H1 (cell line): Measurements from ENCODE around the gene NOLC1. TPM values are rescaled to one million over a fixed set of nuclear protein-coding genes. Genes with fewer than 3 reads are reported as not detected.

Source experiments
- CTCF ChIA-PET: fragments of 300-600 bp; sonication (Branson Sonifier 250); formaldehyde crosslinking; loops from one replicate; lab custom pipeline; 2021; ENCODE audit not compliant: partially characterized antibody; lab: Charles Lee
- POLR2A ChIA-PET: fragments of 300-600 bp; sonication (Branson Sonifier 250); formaldehyde crosslinking; loops from one replicate; lab custom pipeline; 2021; ENCODE audit warnings: inconsistent platforms; ENCODE audit not compliant: partially characterized antibody; lab: Charles Lee
- DNase-seq, 2 experiments: peaks; one replicate each; pipeline versions ENCODE4 v3.0.0 to v3.0.0-alpha.2; 2010 to 2022; ENCODE audit warnings: low spot score in 2 of 2, low read depth in 1 of 2, mixed read lengths in 1 of 2
- FAIRE-seq: peaks from 2 replicates; lab custom pipeline; 2011; peaks lifted over from hg19 to GRCh38; lab: Jason Lieb, UNC
- H2AFZ ChIP-seq: 2 replicates; pipeline ENCODE4 v1.8.1; 2012; ENCODE audit warnings: low read length, inconsistent platforms
- H2AK5ac ChIP-seq: 2 replicates; pipeline ENCODE4 v1.6.1; 2013; ENCODE audit warnings: low read depth, low read length
- H2BK120ac ChIP-seq: replicated peaks from 2 replicates; pipeline ENCODE3; 2013; ENCODE audit warnings: low read depth, low read length, inconsistent platforms
- H2BK12ac ChIP-seq: 2 replicates; pipeline ENCODE4 v1.6.1; 2013; ENCODE audit warnings: low read depth, low read length
- H2BK15ac ChIP-seq: 2 replicates; pipeline ENCODE4 v1.6.1; 2013; ENCODE audit warnings: low read length
- H2BK20ac ChIP-seq: 2 replicates; pipeline ENCODE4 v1.6.1; 2013; ENCODE audit warnings: low read length
- H2BK5ac ChIP-seq: 2 replicates; pipeline ENCODE4 v1.6.1; 2013; ENCODE audit warnings: low read depth, low read length
- H3K14ac ChIP-seq: 2 replicates; pipeline ENCODE4 v1.6.1; 2013; ENCODE audit warnings: inconsistent platforms; ENCODE audit not compliant: insufficient read length
- H3K18ac ChIP-seq: 2 replicates; pipeline ENCODE4 v1.6.1; 2013; ENCODE audit warnings: low read length; ENCODE audit errors: extremely low read depth
- H3K23ac ChIP-seq: 2 replicates; pipeline ENCODE4 v1.6.1; 2013; ENCODE audit warnings: inconsistent platforms; ENCODE audit not compliant: insufficient read length
- H3K23me2 ChIP-seq: 2 replicates; pipeline ENCODE4 v1.6.1; 2013; ENCODE audit warnings: low read depth, low read length
- H3K27ac ChIP-seq: 2 replicates; pipeline ENCODE4 v1.6.1; 2011; ENCODE audit warnings: low read depth, low read length, inconsistent platforms
- H3K27me3 ChIP-seq, 4 experiments: replicated peaks in 1 of 4; 1 replicate in 1 of 4; 2 replicates in 3 of 4; pipeline versions ENCODE4 v1.6.1 to v1.8.1; 2011 to 2013; ENCODE audit warnings: low read length in 3 of 4, mild to moderate bottlenecking in 3 of 4, inconsistent platforms in 2 of 4, mixed read lengths in 2 of 4, moderate library complexity in 1 of 4; ENCODE audit not compliant: control insufficient read depth in 3 of 4, insufficient read depth in 3 of 4; ENCODE audit errors: extremely low read depth in 1 of 4
- H3K36me3 ChIP-seq, 4 experiments: 2 replicates each; pipeline versions ENCODE4 v1.6.1 to v1.8.1; 2011 to 2013; ENCODE audit warnings: mild to moderate bottlenecking in 4 of 4, low read length in 3 of 4, moderate library complexity in 2 of 4, control low read depth in 1 of 4, inconsistent platforms in 1 of 4; ENCODE audit not compliant: insufficient read depth in 4 of 4, control insufficient read depth in 2 of 4
- H3K4ac ChIP-seq: replicated peaks from 2 replicates; pipeline ENCODE3; 2013; ENCODE audit warnings: low read length, low read depth, mixed read lengths, inconsistent platforms; ENCODE audit not compliant: insufficient read length
- H3K4me1 ChIP-seq, 4 experiments: replicated peaks in 1 of 4; 1 replicate in 1 of 4; 2 replicates in 3 of 4; pipeline versions ENCODE4 v1.6.1 to v1.8.1; 2011 to 2013; ENCODE audit warnings: low read length in 3 of 4, inconsistent platforms in 2 of 4, mixed read lengths in 1 of 4; ENCODE audit not compliant: insufficient read depth in 4 of 4, control insufficient read depth in 3 of 4
- H3K4me2 ChIP-seq, 2 experiments: 2 replicates each; pipeline versions ENCODE4 v1.6.1 to v1.8.1; 2011 to 2013; ENCODE audit warnings: low read depth in 2 of 2, low read length in 2 of 2, control low read depth in 1 of 2, inconsistent platforms in 1 of 2, mild to moderate bottlenecking in 1 of 2; ENCODE audit not compliant: insufficient read depth in 1 of 2
- H3K4me3 ChIP-seq, 4 experiments: fragments of 200-600, 300-600 bp in 1 of 4; sonication (generic), shearing (Covaris generic), sonication (Bioruptor Twin) in 1 of 4; 2 replicates each; pipeline versions ENCODE4 v1.5.1 to v1.8.1; 2011 to 2016; ENCODE audit warnings: low read length in 4 of 4, low read depth in 3 of 4, control low read depth in 2 of 4, inconsistent platforms in 2 of 4, mild to moderate bottlenecking in 2 of 4, mixed read lengths in 1 of 4, moderate library complexity in 1 of 4; ENCODE audit not compliant: insufficient read depth in 2 of 4; ENCODE audit errors: extremely low read depth in 1 of 4
- H3K56ac ChIP-seq: replicated peaks from 2 replicates; pipeline ENCODE3; 2013; ENCODE audit warnings: low read depth, mild to moderate bottlenecking, mixed read lengths, low read length, inconsistent platforms; ENCODE audit not compliant: insufficient read length
- H3K79me1 ChIP-seq: 2 replicates; pipeline ENCODE4 v1.6.1; 2013; ENCODE audit warnings: low read depth, low read length, control low read depth
- H3K79me2 ChIP-seq, 2 experiments: 2 replicates each; pipeline versions ENCODE4 v1.6.1 to v1.8.1; 2012 to 2013; ENCODE audit warnings: low read length in 2 of 2, mild to moderate bottlenecking in 2 of 2, inconsistent platforms in 1 of 2; ENCODE audit not compliant: insufficient read depth in 2 of 2, control insufficient read depth in 1 of 2
- H3K9ac ChIP-seq, 4 experiments: replicated peaks in 1 of 4; 1 replicate in 1 of 4; 2 replicates in 3 of 4; pipeline versions ENCODE4 v1.6.1 to v1.8.1; 2011 to 2013; ENCODE audit warnings: low read depth in 3 of 4, low read length in 3 of 4, control low read depth in 2 of 4, mild to moderate bottlenecking in 2 of 4, moderate library complexity in 2 of 4, inconsistent platforms in 1 of 4; ENCODE audit errors: extremely low read depth in 1 of 4
- H3K9me3 ChIP-seq, 2 experiments: 2 replicates each; pipeline versions ENCODE4 v1.6.1 to v1.8.1; 2012 to 2013; ENCODE audit warnings: mild to moderate bottlenecking in 2 of 2, moderate library complexity in 2 of 2, control low read depth in 1 of 2, inconsistent platforms in 1 of 2, low read depth in 1 of 2, low read length in 1 of 2, mixed read lengths in 1 of 2; ENCODE audit not compliant: insufficient read depth in 2 of 2
- H4K20me1 ChIP-seq, 2 experiments: replicated peaks in 1 of 2; 2 replicates each; pipeline versions ENCODE3 to v1.8.1; 2011 to 2013; ENCODE audit warnings: inconsistent platforms in 2 of 2, low read length in 2 of 2, mild to moderate bottlenecking in 1 of 2; ENCODE audit not compliant: insufficient read depth in 2 of 2, control insufficient read depth in 1 of 2
- H4K5ac ChIP-seq: 2 replicates; pipeline ENCODE4 v1.6.1; 2013; ENCODE audit warnings: low read length, low read depth, mixed read lengths, inconsistent platforms; ENCODE audit not compliant: insufficient read length
- H4K8ac ChIP-seq: 2 replicates; pipeline ENCODE4 v1.8.0; 2013; ENCODE audit warnings: mild to moderate bottlenecking, moderate library complexity, low read length, inconsistent platforms; ENCODE audit not compliant: insufficient read depth; ENCODE audit errors: extremely low read depth
- H4K91ac ChIP-seq: replicated peaks from 2 replicates; pipeline ENCODE3; 2013; ENCODE audit warnings: low read length, mixed read lengths, inconsistent platforms; ENCODE audit not compliant: insufficient read length
- CREB1 ChIP-seq: IDR thresholded peaks from 2 replicates; pipeline ENCODE4 v1.6.1; 2012; ENCODE audit warnings: inconsistent platforms
- CTCF ChIP-seq, 3 experiments: IDR thresholded peaks; 1 replicate in 2 of 3; 2 replicates in 1 of 3; pipeline versions ENCODE4 v1.5.1 to v1.6.1; 2011; ENCODE audit warnings: low read length in 3 of 3, mild to moderate bottlenecking in 3 of 3, inconsistent platforms in 2 of 3, low read depth in 1 of 3, moderate library complexity in 1 of 3; ENCODE audit not compliant: insufficient read depth in 1 of 3; ENCODE audit errors: control extremely low read depth in 1 of 3
- RAD21 ChIP-seq, 2 experiments: IDR thresholded peaks in 1 of 2; conservative IDR thresholded peaks in 1 of 2; 2 replicates each; pipeline ENCODE4 v1.6.1; 2011; ENCODE audit warnings: low read depth in 2 of 2, low read length in 2 of 2, improper control_type of control experiment in 1 of 2, inconsistent platforms in 1 of 2, mild to moderate bottlenecking in 1 of 2, moderate library complexity in 1 of 2
- WGBS, 2 experiments: shearing (Covaris generic) in 1 of 2; methylation state at CpG; one replicate each; pipeline versions ENCODE4 v1.1.6 to v1.1.7; 2013 to 2015; ENCODE audit warnings: low lambda C conversion rate in 2 of 2, mixed read lengths in 2 of 2, inconsistent platforms in 1 of 2, low coverage in 1 of 2, missing lambda C conversion rate in 1 of 2; ENCODE audit not compliant: insufficient replicate concordance in 2 of 2, insufficient coverage in 1 of 2, insufficient read length in 1 of 2; ENCODE audit errors: extremely low coverage in 1 of 2, missing lambda C conversion rate in 1 of 2; 5-methylcytosine and 5-hydroxymethylcytosine counted together
- polyA plus RNA-seq, 7 experiments: library from polyadenylated mRNA; depleted of rRNA in 3 of 7; stranded (reverse) in 5 of 7; unstranded in 2 of 7; fragments of >200 nt in 5 of 7; fragments of 200-250 nt in 2 of 7; gene quantifications; 1 replicate in 5 of 7; 2 replicates in 1 of 7; 4 replicates in 1 of 7; pipeline versions ENCODE4 v1.2.1 to v1.2.3, GENCODE V29; 2011 to 2013; ENCODE audit warnings: missing spikeins in 2 of 7, mixed read lengths in 2 of 7
- total RNA-seq: library from RNA; stranded (reverse); fragmentation: NEBNext Ultra II Directional; extraction: Animal tissue kit (Norgen Biotek cat#: 25700); gene quantifications from 2 replicates; pipeline ENCODE4 v1.2.1, GENCODE V29; 2021

Gene NOLC1
- total and polyA plus RNA-seq, 2 of the 8 experiments (the other 6 are each of a cell fraction or from before 2014, with no cell fraction given) = 86.3 to 191 TPM

GRCh38 chr10:102112210-102112817, 39.9 kb upstream of the NOLC1 start:
- TF ChIP-seq RAD21 (IDR thresholded peaks at IDR 0.05 in 1 of 2, conservative IDR thresholded peaks at IDR 0.05 in 1 of 2; ENCODE audit: low read depth in 2 of 2, low read length in 2 of 2) (peak; percentile 15 to 37; a peak in 3 of 4 replicates), CREB1 (no peak), CTCF (IDR thresholded peaks at IDR 0.05; ENCODE audit: control extremely low read depth in 1 of 3, insufficient read depth in 1 of 3, low read depth in 1 of 3, low read length in 3 of 3) (peak; percentile 13 to 69 (median 37); a peak in 3 of 4 replicates)
- TF ChIP-seq, all 59 proteins: peak for 2
- no peak overlapping the region for H4K5ac ChIP-seq
- no peak overlapping the region for H3K4ac ChIP-seq
- no peak overlapping the region for H2BK20ac ChIP-seq
- H3K23ac ChIP-seq = no peak overlapping the region
- H2BK15ac ChIP-seq = no peak overlapping the region
- no peak overlapping the region for H4K91ac ChIP-seq
- no peak overlapping the region for H2BK120ac ChIP-seq
- H3K36me3 ChIP-seq = peaks cover 31 to 45% (median 40%) of the 10 kb centered on the region in 4 experiments
- WGBS, 2 experiments = 51% methylated on average over 3 of the region's 3 CpGs; no CpG with 5 or more reads in 1 of the 2 experiments
- peaks cover 24 to 61% of the 10 kb centered on the region in 2 experiments for H3K79me2 ChIP-seq
- H2AK5ac ChIP-seq = no peak overlapping the region
- H2AFZ ChIP-seq = no peak overlapping the region
- no peak overlapping the region for H4K8ac ChIP-seq
- DNase-seq (no peak), FAIRE-seq (no peak)
- H3K4me1 ChIP-seq = peaks cover 10 to 31% (median 19%) of the 10 kb centered on the region in 4 experiments
- no peaks in the 10 kb centered on the region for H3K27me3 ChIP-seq
- peak overlapping the region in 2 of 4 experiments; percentile 10 to 96; a peak in 3 of 8 replicates for H3K4me3 ChIP-seq
- H4K20me1 ChIP-seq = peaks cover 39 to 43% of the 10 kb centered on the region in 2 experiments
- H3K27ac ChIP-seq = 0 out of 2 replicates have a peak overlapping the region, but pooled peaks have one; percentile 30
- H3K56ac ChIP-seq = no peak overlapping the region
- peaks cover 20% of the 10 kb centered on the region; the same call in 1 of the 2 replicates for H3K79me1 ChIP-seq
- no peak overlapping the region for H3K14ac ChIP-seq
- H3K4me2 ChIP-seq = peak overlapping the region; percentile 65 to 82
- no peaks in the 10 kb centered on the region for H3K9me3 ChIP-seq
- H2BK5ac ChIP-seq = peak overlapping the region; percentile 64; the same call in 1 of the 2 replicates
- H3K9ac ChIP-seq = no peak overlapping the region
- H2BK12ac ChIP-seq = peak overlapping the region; percentile 12; the same call in 1 of the 2 replicates
- no peak overlapping the region for H3K18ac ChIP-seq
- H3K23me2 ChIP-seq = peaks cover 3% of the 10 kb centered on the region; the same call in 1 of the 2 replicates
- POLR2A ChIA-PET = interaction anchor here (1.0 to 3.1 kb wide), 5 partner anchors 10 to 23 kb away, joined by 3 to 15 read pairs (median 7); partner anchors contain the start of gene PPRC1
- CTCF ChIA-PET = interaction anchor here (0.7 to 7.9 kb wide), 15 partner anchors 11 to 277 kb away, joined by 3 to 86 read pairs (median 5); no protein-coding TSS in a partner anchor
